Mucosa of descending colon (tissue), 3 donors: ENCODE results near the gene ZC3H13. TPM values are rescaled to one million over a fixed set of nuclear protein-coding genes. Genes with fewer than 3 reads are reported as not detected.

Source experiments
- ATAC-seq: fragments of 200-7000 bp; cut with Tn5 transposase; one replicate; pipeline ENCODE4 v1.9.1; 2020; ENCODE audit warnings: mild to moderate bottlenecking, moderate library complexity
- DNase-seq, 3 donors: peaks; one replicate each; pipeline ENCODE4 v3.0.0-alpha.2; 2020
- H3K36me3 ChIP-seq: fragments of 200-600 bp; one replicate; pipeline ENCODE4 v1.8.0; 2021; ENCODE audit warnings: low read depth, mild to moderate bottlenecking
- H3K4me1 ChIP-seq: fragments of 200-600 bp; one replicate; pipeline ENCODE4 v1.8.0; 2021; ENCODE audit warnings: low read depth, mild to moderate bottlenecking
- H3K4me3 ChIP-seq: fragments of 200-600 bp; one replicate; pipeline ENCODE4 v1.8.0; 2021; ENCODE audit warnings: mild to moderate bottlenecking
- H3K9me3 ChIP-seq: fragments of 200-600 bp; one replicate; pipeline ENCODE4 v1.8.0; 2021; ENCODE audit warnings: mild to moderate bottlenecking
- CTCF ChIP-seq: fragments of 200-600 bp; IDR thresholded peaks from one replicate; pipeline ENCODE4 v1.8.0; 2022; ENCODE audit warnings: antibody characterized with exemption, mild to moderate bottlenecking
- intact Hi-C, 2 donors: fragments of 100-400 bp; cut with DNase I in 1 of 2; cut with micrococcal nuclease in 1 of 2; formaldehyde crosslinking; loops; one replicate each; pipeline versions ENCODE4 v1.11.0 to v1.11.1; 2022; cut with DNase I, micrococcal nuclease
- total RNA-seq, 3 donors: library from RNA; stranded (reverse); fragmentation: NEBNext Ultra II Directional in 2 of 3; extraction: Animal tissue kit (Norgen Biotek cat#: 25700) in 2 of 3; gene quantifications; one replicate each; pipeline versions ENCODE4 v1.2.1 to v1.2.4, GENCODE V29; 2021 to 2023
- donor health status: DM: no; HTN: no; CAD: no; lungs with moderate emphysema.
- donor health status: DM: no; HTN: no; CAD: no.
- donor health status: DM: no; HTN: yes; CAD: no.

ZC3H13 gene
- total RNA-seq, 3 donors from 2014 or later = 26.6 to 70.9 (median 29.5) TPM

GRCh38 chr13:45921162-45921736 is 131.3 kb downstream of the ZC3H13 start:
- ATAC-seq (no peak), DNase-seq (no peak)
- no peak overlapping the region for H3K4me3 ChIP-seq
- no peaks in the 10 kb centered on the region for H3K36me3 ChIP-seq
- no peaks in the 10 kb centered on the region for H3K9me3 ChIP-seq
- intact Hi-C loops = no loop called here
- TF ChIP-seq CTCF = no peak
- no peaks in the 10 kb centered on the region for H3K4me1 ChIP-seq

- no peak for ATAC-seq
- Histone ChIP-seq H3K36me3 (no peaks in the 10 kb centered on the region), H3K9me3 (no peaks in the 10 kb centered on the region), H3K4me1 (no peaks in the 10 kb centered on the region), H3K4me3 (no peak overlapping the region)
- intact Hi-C loops = no loop called here
- TF ChIP-seq CTCF = no peak
- no peak for DNase-seq
Observed at GRCh38 chr13:45918597-45918996, 133.9 kb downstream of the ZC3H13 start.

- Histone ChIP-seq H3K9me3 (no peaks in the 10 kb centered on the region), H3K4me1 (no peaks in the 10 kb centered on the region), H3K4me3 (no peak overlapping the region), H3K36me3 (no peaks in the 10 kb centered on the region)
- ATAC-seq (no peak), DNase-seq (no peak)
- intact Hi-C loops = no loop called here
- TF ChIP-seq CTCF = no peak
Observed at GRCh38 chr13:45917019-45917418, 135.5 kb downstream of the ZC3H13 start.

- no peak for TF ChIP-seq CTCF
- intact Hi-C loops = no loop called here
- Histone ChIP-seq H3K36me3 (no peaks in the 10 kb centered on the region), H3K4me3 (no peak overlapping the region), H3K9me3 (no peaks in the 10 kb centered on the region), H3K4me1 (no peaks in the 10 kb centered on the region)
- DNase-seq (no peak), ATAC-seq (no peak)
Observed at GRCh38 chr13:45915686-45916439, 136.7 kb downstream of the ZC3H13 start.

GRCh38 chr13:45909673-45910072 is 142.9 kb downstream of the ZC3H13 start:
- H3K4me1 ChIP-seq = no peaks in the 10 kb centered on the region
- DNase-seq (no peak), ATAC-seq (no peak)
- H3K4me3 ChIP-seq = no peak overlapping the region
- H3K36me3 ChIP-seq = no peaks in the 10 kb centered on the region
- H3K9me3 ChIP-seq = no peaks in the 10 kb centered on the region
- no peak for TF ChIP-seq CTCF
- intact Hi-C loops = no loop called here
